Breast epithelium (tissue), 3 donors: ENCODE measurements around the gene RTN3.

Experiments
- POLR2A ChIP-seq: fragments of 450-650 bp; IDR thresholded peaks from one replicate; pipeline ENCODE4 v1.6.1; 2016; ENCODE audit warnings: antibody characterized with exemption, mild to moderate bottlenecking, moderate library complexity
- POLR2AphosphoS5 ChIP-seq, 3 donors: sonication (generic); formaldehyde crosslinking; IDR thresholded peaks; one replicate each; pipeline ENCODE4 v1.6.1; 2017; ENCODE audit warnings: antibody characterized with exemption in 3 of 3

DNA sequence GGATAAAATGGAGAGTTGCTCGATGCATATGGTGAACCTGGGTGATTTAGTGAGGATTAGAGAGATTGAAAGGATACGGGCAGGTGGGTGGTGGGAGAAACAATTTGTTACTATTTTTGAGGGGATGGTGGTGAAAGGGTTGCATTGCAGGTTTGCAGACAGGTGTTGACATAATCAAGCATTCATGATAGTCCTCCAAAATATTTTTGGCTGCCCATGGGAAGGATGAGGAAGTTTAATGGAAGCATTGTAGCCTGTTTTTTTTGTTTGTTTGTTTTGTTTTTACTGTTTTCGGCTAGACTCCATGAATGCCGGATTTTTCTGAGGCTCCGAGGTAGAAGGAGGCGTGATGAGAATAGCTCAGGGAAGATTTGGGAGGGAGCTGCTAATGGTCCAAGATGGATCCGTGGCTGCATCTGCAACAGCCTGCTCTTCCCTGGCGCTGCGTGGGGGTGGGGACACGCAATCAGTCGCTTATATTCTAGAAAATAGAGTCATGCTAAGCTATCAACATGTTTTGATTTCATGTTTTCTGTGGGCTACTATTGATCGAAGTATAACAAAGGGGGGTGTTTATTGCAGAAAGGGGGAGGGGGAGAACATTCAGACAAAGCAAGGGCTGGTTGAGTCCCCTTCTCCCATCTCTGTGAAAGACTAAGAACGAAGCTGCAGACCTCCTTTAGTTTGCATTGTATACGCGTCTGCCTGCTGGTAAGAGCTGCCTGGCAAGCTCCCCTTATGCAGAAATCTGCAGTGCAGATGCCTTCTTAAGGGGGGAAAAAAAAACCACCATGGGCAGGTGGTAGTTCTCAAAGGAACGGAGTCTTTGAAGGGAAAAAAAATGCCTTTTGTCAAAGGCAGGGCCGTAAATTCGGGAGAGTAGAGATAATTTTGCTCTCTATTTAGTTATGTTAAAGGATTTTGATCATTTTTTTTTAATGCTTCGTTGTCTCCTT is 1.0 kb downstream of the RTN3 start:
- no peak for TF ChIP-seq POLR2A
- no peak for TF ChIP-seq POLR2AphosphoS5 (IDR thresholded peaks at IDR 0.05)
